ENCODE results near the gene SNURF. TPM values are rescaled to one million over a fixed set of nuclear protein-coding genes. Genes with fewer than 3 reads are reported as not detected.

The SNURF gene, protein sequence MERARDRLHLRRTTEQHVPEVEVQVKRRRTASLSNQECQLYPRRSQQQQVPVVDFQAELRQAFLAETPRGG
- not detected in 2 replicates for total RNA-seq (2014; rRNA removed; shearing (Covaris generic))
- 5.5 and 6.8 TPM in 2 replicates for total RNA-seq (2022)
- percentile 76 among the genes with signal in this experiment for Bru-seq, nascent RNA
- BruChase-seq, experiment 1, labeled RNA remaining after a 6-hour chase = percentile 71 among the genes with signal in this experiment
- percentile 86 among the genes with signal in this experiment for BruChase-seq, experiment 2, labeled RNA remaining after a 2-hour chase
- long read RNA-seq, partial matches to known transcripts = 0 of 4 reads
- long read RNA-seq, other reads (novel, unspliced or antisense) = 0 of 4 reads

DNA sequence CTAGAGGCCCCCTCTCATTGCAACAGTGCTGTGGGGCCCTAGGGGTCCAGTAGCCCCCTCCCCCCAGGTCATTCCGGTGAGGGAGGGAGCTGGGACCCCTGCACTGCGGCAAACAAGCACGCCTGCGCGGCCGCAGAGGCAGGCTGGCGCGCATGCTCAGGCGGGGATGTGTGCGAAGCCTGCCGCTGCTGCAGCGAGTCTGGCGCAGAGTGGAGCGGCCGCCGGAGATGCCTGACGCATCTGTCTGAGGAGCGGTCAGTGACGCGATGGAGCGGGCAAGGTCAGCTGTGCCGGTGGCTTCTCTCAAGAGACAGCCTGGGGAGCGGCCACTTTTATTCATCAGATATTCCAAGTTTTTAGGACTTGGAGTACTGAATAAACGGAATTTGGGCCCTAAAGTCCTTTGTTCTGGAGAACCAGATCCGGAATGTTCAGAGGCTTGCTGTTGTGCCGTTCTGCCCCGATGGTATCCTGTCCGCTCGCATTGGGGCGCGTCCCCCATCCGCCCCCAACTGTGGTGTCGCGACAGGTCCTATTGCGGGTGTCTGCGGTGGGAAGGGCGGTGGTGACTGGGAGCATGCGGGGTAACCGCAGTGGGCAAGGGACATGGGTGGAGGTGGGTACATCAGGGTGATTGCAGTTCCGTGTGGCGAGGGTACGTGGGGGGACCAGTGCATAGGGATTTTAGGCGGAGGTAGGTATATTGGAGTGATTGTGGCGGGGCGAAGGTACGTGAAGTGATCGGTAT, at the start of gene SNURF, which contains the start of gene SNRPN:
Gene SNURF (plus strand): TSS at position 205 of the 748 bp plus-strand sequence. CDS start 62 bp downstream, at position 267.
Gene SNRPN (plus strand): TSS at position 205 of the 748 bp plus-strand sequence. CDS start 19,467 bp downstream, outside the sequence.
- no peak for DNase-seq (ENCODE audit: low spot score)
- ChIA-PET POLR2A (no interaction called here), CTCF (ENCODE audit: unreplicated experiment) (no interaction called here)
- Histone ChIP-seq H3K4me3 (ENCODE audit: low read depth, low read length, poor library complexity, severe bottlenecking) (no peak within 1 kb of the TSS), H3K27ac (ENCODE audit: low read depth, low read length, poor library complexity, severe bottlenecking) (no peak within 1 kb of the TSS), H3K36me3 (ENCODE audit: insufficient read depth, low read length) (no peaks in the 10 kb centered on the region), H2AFZ (ENCODE audit: low read length) (no peak within 1 kb of the TSS), H3K79me2 (ENCODE audit: insufficient read depth, low read depth, low read length) (no peaks in the 10 kb centered on the region), H4K20me1 (ENCODE audit: insufficient read depth, low read length) (no peaks in the 10 kb centered on the region), H3K4me2 (ENCODE audit: low read length) (peak within 1 kb of the TSS; percentile 9; the same call in 1 of the 2 replicates), H3K9me2 (ENCODE audit: insufficient read depth, low read length) (no peaks in the 10 kb centered on the region), H3K9me3 (ENCODE audit: low read length) (no peaks in the 10 kb centered on the region), H3K4me1 (ENCODE audit: insufficient read depth, low read length, poor library complexity, severe bottlenecking) (no peaks in the 10 kb centered on the region)
- no TSS peak for BruUV-seq (replicated peaks)
- no peak for TF ChIP-seq EZH2phosphoT487 (IDR thresholded peaks at IDR 0.05; ENCODE audit: borderline replicate concordance, low read depth, low read length)
- TF ChIP-seq, protein P1, sequence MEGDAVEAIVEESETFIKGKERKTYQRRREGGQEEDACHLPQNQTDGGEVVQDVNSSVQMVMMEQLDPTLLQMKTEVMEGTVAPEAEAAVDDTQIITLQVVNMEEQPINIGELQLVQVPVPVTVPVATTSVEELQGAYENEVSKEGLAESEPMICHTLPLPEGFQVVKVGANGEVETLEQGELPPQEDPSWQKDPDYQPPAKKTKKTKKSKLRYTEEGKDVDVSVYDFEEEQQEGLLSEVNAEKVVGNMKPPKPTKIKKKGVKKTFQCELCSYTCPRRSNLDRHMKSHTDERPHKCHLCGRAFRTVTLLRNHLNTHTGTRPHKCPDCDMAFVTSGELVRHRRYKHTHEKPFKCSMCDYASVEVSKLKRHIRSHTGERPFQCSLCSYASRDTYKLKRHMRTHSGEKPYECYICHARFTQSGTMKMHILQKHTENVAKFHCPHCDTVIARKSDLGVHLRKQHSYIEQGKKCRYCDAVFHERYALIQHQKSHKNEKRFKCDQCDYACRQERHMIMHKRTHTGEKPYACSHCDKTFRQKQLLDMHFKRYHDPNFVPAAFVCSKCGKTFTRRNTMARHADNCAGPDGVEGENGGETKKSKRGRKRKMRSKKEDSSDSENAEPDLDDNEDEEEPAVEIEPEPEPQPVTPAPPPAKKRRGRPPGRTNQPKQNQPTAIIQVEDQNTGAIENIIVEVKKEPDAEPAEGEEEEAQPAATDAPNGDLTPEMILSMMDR (conservative IDR thresholded peaks at IDR 0.05; ENCODE audit: low read length) = no peak
- intact Hi-C loops (cut with micrococcal nuclease; ENCODE audit: unreplicated experiment) = loop anchor here (5.0 kb wide), 1 partner anchor 482 kb away; the partner anchor contains the start of gene UBE3A

DNA sequence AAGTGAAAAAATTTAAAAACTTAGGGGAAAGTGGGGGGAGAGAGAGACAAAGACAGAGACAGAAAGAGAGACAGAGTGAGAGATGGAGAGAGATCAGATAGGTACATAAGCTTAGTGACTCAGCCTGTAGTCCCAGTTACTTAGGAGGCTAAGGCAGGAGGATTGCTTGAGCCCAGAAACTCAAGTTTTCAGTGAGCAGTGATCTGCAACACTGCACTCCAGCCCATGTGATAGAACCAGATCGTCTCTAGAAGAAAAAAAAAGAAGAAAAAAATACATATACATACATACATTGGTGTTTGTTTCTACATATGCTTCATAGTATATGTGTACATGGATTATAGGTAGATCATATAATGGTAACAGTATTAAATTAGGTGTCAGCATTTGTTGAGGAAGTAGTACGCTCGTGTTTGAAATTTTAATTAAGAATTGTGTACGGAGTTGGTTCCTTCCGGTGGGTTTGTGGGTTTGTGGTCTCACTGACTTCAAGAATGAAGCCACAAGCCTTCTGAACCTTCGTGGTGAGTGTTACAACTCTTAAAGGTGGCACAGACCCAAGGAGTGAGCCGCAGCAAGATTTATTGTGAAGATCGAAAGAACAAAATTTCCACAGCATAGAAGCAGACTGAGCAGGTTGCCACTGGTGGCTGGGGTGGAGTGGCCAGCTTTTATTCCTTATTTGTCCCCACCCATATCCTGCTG, 38.3 kb upstream of the SNURF start:
- no peaks in the 10 kb centered on the region for H3K36me3 ChIP-seq (ENCODE audit: insufficient read depth, low read length)
- no peak overlapping the region for H2AFZ ChIP-seq (ENCODE audit: low read length)
- POLR2A ChIA-PET = interaction anchor here (0.6 kb wide), 1 partner anchor 13 kb away, joined by 3 read pairs; no protein-coding TSS in a partner anchor
- H3K27ac ChIP-seq (ENCODE audit: low read depth, low read length, poor library complexity, severe bottlenecking) = no peak overlapping the region
- no peaks in the 10 kb centered on the region for H3K79me2 ChIP-seq (ENCODE audit: insufficient read depth, low read depth, low read length)
- H3K9me2 ChIP-seq (ENCODE audit: insufficient read depth, low read length) = no peaks in the 10 kb centered on the region
- H3K4me2 ChIP-seq (ENCODE audit: low read length) = no peak overlapping the region
- peaks cover 5% of the 10 kb centered on the region; the same call in 1 of the 2 replicates for H3K9me3 ChIP-seq (ENCODE audit: low read length)
- TF ChIP-seq EZH2phosphoT487 (IDR thresholded peaks at IDR 0.05; ENCODE audit: borderline replicate concordance, low read depth, low read length) = no peak
- TF ChIP-seq, protein P1 (conservative IDR thresholded peaks at IDR 0.05; ENCODE audit: low read length) = no peak
- CTCF ChIA-PET (ENCODE audit: unreplicated experiment) = no interaction called here
- no peak for DNase-seq (ENCODE audit: low spot score)
- intact Hi-C loops (cut with micrococcal nuclease; ENCODE audit: unreplicated experiment) = no loop called here
- H3K4me1 ChIP-seq (ENCODE audit: insufficient read depth, low read length, poor library complexity, severe bottlenecking) = no peaks in the 10 kb centered on the region
- BruUV-seq (replicated peaks) = no TSS peak
- H4K20me1 ChIP-seq (ENCODE audit: insufficient read depth, low read length) = no peaks in the 10 kb centered on the region
- H3K4me3 ChIP-seq (ENCODE audit: low read depth, low read length, poor library complexity, severe bottlenecking) = no peak overlapping the region
